Measurements from ENCODE around the gene PCDH9.

Gene PCDH9

DNA sequence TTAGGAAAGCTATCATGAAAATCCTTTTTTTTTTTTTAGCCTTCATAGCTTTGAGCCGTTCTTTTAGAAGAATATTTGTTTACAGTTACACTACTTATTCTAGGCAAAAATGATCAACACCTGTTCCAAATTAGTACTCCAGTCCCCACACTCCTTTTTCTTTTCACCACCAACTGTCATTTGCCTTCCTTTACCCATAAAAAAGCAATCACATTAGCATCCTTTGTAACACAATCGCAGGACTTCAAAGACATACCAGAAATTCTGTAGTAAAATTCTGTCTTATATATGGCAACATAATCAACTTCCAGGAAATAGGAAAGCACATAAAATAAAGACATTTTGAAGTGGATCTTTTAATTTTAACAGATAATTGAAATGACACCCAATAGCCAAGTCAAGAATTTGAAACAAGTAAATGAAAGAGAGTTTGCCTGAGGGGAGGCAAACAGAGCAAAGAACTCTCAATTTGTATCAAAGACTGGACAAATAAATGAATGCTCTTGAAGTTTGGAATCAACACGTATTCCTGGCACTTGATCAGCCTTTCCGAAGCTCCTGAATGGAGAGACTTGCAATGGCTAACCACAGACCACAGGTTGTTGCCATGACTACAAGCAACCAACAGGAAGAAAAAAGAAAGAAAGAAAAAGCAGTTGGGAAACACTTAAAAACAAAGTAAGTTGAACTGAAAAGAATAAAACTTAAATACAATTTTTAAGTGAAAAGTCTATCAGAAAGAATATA lies 206.8 kb downstream of the PCDH9 start:
- DNase-seq (ENCODE audit: low read depth in 2 of 2), result no peak

DNA sequence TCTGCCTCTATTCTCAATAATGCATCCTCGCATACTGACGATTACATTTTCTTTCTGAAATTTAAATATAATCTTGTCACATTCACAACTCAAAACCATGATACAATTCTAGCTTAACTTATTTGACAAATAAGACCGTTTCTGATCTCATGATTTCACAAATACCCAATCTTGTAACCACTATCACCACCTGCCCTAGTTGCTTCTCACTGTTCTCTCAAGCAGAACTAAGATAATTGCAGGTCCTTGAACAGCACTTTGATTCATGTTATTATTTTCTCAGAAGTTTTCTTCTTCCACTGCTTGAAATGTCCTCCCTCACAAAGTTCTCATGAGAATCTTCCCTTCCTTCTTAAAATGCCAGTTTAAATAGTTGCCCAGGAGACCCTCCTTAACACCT lies 211.4 kb downstream of the PCDH9 start:
- no peak for DNase-seq (ENCODE audit: low read depth in 2 of 2)

DNA sequence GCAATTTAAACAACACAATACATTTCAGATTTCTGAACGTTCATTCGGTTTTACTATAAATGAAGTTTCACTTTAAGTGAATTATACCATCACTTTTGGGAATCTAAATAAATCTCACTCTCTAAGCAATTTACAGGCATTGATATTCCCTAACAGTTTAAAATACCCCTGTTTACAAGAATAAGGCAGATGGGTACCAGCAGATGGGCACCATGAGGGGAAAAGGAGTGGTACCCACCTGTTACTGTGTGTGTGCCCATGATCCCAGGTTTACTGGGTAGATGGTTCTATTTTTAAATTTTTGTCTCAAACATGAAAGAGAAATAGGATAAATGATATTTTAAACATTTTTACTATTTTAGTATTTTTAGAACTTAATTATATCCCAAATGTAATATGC lies 212.9 kb downstream of the PCDH9 start:
- no peak for DNase-seq (ENCODE audit: low read depth in 2 of 2)

DNA sequence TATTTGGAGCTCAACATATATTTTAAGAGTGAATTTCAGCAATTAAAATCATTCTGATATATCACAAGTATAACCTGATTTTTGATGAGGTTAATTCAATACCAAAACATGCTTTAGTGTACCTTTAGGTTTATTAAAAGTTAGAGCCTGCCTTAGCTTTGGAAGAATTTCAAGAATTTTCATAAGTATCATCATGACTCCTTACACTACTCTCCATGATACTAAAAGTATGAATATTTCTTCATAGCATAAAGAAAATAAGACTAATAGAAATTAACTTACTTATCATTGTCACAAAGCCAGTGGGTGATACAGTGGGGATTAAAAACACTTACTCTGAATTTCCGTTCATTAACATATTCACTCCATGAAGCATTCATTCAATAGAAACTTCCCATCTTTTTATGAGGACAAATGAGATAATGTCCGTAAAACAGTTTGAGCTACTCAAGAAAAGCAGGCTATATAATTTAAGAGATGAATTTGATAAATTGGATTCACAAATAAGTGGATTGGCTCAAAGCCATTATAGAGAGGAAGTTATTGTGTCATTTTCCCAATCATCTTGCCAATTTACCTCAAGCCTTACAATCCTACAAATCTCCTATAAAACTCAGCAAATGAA lies 214.0 kb downstream of the PCDH9 start:
- DNase-seq (ENCODE audit: low read depth in 2 of 2), result no peak

DNA sequence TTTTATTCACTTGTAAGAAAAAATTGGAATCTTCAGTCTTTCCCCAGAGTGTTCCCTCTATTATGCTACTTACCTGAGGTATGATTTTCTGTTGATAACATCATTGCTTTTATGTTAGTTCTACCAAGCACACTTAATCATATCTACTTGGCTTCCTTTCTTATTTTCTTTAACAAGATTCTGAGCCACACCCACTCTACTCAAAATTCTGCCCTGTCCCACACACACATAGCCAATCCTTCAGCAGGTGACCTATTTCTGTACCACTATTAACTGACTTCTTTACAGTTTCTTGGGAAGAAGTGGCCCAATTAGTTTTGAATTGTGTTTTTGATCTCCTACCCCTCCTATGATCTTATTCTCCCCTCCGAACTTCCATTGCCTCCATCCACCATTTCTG lies 215.7 kb downstream of the PCDH9 start:
- no peak for DNase-seq (ENCODE audit: low read depth in 2 of 2)

DNA sequence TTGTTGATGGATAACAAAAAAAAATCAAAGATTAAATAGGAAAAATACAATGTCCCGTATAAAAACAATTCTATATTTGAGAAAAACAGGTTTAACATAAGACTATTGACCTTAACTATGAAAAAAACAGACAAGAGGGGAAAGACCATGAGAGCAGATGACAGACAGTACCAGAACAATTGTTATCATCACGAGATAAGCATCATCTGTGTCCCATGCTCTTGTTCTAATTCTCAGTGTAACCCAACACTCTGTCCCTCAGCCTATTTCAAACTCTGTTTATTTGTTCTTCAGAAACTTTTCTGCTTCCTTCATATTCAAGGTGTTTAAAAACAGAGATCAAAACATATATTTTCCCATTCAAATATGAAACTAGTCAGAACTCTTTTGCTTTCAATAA lies 216.4 kb downstream of the PCDH9 start:
- no peak for DNase-seq (ENCODE audit: low read depth in 2 of 2)

DNA sequence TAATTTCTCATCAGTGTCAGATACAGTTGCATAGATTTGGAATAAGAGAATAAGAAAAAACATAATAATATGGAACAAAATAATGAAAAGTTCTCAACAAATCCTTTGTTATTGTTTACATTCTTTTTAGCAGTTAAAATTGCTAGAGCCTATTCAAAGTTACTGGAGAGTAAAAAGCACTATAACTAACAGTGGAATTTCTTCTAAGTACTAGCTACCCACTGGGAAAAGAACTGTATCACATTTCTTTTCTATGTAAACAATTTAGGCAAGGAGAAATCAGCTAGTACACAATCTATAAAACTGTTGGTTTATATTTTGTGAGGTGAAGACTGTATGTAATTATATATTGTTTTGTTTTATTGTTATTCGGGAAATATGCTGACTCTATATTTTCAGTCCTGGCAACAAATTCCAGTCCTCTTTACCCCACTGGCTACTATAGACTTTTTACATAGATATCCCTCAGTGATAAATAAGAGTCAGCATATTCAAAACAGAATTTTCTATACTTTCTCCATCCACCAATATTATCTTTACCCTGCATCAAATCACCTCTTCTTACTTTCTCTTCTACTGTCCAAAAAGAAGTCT lies 222.0 kb downstream of the PCDH9 start:
- DNase-seq (ENCODE audit: low read depth in 2 of 2), result no peak

DNA sequence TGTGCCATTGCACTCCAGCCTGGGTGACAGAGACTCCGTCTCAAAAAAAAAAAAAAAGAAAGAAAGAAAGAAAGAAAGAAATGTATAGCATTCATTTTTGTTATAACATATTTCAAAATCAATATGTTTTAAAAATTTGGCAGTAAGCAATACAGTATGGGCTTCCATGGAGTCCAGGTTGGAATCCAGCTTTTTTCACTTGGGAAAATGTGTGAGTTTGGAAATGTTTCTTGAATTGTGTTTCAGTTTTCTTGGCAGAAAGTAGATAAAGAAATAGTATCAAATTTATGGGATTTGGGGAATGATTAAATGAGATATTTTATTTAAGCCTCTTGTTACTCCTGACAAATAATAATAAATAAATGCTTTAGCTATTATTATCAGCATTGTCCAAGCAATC lies 225.6 kb downstream of the PCDH9 start:
- DNase-seq (ENCODE audit: low read depth in 2 of 2), result no peak

DNA sequence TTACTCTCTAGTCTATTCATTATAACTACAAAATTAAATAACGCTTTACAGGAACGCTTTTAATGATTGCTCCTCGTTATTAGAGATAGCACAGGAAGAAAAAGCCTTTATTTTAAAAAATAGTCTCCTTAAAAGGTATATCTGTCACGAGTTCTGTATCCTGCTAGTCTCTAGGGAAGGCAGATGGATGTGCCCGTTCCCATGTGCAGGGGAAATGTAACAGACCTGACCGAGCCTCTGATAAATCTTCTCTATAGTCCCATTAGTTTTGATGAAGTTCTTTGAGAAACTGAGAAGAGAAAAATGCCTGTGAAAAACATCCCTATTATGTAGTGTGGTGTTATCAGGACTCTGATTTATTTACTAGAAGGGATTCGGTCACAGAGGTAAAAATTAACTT lies 226.4 kb downstream of the PCDH9 start:
- DNase-seq (ENCODE audit: low read depth in 2 of 2), result no peak

DNA sequence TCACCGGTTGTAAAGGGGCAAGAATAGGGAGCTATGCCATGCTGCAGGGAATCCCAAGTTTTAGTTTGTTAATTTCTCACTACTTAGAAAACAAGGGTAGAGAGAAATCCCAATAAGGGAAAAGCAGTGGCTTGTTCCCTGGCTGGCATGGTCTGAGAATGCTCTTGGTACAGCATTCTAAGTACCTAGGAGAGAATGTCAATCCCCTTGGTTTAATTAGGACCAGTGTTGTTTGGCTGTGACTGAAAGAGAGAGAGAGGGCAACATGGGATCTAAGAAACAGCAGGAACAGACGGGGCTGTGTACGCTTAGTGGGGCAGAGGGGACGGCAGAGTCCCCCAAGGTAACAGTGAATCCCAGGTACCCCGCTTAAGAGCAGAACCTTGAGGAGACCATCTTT lies 228.8 kb downstream of the PCDH9 start:
- no peak for DNase-seq (ENCODE audit: low read depth in 2 of 2)

DNA sequence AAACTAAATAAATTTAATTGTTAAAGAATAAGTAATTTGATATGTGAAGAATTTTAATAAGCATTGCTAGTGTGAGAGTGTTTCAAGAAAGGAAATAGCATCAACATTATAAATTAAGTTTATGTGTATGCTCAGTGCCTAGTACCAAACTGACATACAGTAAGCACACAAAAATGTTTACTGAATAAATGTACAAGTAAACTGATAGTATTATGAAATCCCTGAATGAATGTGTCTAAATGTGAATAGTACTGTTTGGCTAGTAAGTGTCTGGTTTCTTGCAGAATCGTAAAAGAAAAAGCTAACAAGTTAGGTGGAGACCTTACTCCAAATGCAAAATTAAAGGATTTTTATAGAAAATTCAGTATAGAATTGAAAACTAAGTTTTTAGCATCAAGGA lies 233.6 kb downstream of the PCDH9 start:
- DNase-seq (ENCODE audit: low read depth in 2 of 2), result no peak

DNA sequence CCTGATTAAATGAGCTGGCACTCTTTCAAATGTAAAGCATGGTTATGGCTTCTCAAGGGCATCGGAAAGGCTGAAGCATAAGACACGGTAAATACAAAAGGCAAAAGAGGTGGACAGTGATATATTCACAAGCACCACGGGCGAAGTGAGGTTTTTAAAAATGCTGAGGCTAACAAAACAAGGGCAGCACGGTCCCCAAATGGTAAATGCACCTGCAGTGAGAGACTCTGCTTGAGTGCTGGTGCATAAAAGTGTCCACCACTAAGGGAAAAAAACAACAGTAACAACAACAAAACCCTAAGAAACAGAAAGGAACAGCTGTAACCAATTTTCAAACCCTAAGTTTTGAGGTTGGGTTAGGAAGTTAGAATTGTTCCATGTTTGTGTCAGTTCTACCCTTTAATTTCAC lies 234.9 kb downstream of the PCDH9 start:
- no peak for DNase-seq (ENCODE audit: low read depth in 2 of 2)

DNA sequence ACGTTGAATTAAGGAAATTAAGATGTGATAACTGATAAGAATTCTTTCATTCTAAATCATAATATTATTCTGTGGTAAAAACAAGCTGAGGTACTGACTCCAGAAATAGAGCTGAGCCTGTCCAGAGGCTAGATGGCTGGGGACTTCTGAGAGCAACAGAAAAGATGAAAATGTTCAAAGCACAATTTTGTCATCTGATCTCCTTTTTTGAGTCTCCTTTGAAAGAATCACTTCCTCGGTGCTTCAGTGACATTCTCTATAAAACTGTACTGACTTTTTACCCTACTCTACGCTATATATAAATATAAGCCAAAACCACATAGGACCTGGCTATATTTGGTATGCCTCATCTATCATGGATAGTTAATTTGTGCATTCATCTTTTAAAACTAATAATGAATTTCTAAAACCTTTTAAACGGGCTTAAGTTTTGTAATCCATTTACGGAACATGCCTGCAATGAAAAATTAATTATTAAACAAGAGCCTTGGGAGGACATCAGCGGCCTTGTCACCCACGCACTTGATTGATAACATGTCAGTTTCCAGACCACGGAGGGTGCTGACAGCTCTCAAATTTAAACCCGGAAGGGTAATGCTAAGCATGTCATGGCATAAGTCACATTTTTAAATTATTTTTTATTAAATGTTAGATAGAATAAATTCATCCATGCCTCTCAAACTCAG lies 235.5 kb downstream of the PCDH9 start:
- DNase-seq (ENCODE audit: low read depth in 2 of 2), result no peak

DNA sequence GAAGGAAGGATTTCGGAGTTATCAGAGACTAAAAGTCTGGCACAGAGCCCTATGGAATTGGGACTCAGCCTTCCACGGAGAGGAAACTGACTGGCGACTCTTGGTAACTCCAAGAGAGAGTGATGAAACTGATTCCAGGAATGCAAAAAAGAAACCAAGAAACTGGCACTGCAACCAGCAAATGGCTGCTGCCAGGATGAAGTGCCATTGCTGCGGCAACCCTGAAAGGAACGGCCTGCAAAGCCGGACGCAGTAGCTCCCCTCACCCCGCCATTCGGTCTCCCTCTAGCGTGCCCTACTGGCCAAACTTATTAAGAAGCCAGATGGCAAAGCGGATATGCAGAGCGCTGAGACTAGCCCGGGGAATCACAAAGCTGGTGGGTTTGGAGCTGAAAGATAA lies 236.0 kb downstream of the PCDH9 start:
- DNase-seq (ENCODE audit: low read depth in 2 of 2), result peak in 1 of 2 donors; percentile 3

DNA sequence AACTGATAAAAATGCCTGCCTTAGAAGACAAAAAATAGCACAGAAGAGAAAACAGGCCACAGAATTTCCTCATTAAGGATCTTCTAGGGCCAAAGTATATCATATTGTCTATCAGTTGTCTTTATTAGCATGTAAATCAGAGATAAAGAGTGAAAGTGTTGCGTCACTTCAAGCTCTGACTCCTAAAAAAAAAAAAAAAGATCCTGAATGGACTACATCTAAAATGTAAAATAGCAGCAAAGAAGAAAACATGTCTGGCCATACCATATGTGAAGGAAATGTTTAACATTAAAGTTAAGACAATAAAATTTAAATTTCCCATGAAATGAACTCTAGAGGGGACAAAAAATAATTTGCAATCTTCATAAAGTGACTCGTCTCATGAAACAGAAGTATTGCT lies 237.4 kb downstream of the PCDH9 start:
- DNase-seq (ENCODE audit: low read depth in 2 of 2), result no peak

DNA sequence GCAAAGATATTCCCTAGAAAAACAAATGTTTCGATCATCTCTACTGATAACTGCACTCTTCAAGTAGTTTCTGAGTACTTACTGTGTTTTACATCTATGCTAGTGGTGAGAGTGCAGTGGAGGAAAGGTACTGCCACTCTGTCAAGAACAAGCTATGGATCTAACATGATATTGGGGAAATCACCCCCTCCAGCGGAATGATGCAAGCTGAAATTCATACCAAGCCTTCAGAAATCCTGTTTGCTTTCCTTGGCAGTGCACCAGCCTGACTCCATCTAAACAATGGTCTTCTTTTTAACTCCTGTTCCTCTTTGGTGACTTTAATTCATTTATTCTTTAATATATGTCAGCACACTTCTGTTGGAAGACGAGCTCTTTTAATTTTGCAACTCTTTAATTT lies 238.0 kb downstream of the PCDH9 start:
- no peak for DNase-seq (ENCODE audit: low read depth in 2 of 2)

DNA sequence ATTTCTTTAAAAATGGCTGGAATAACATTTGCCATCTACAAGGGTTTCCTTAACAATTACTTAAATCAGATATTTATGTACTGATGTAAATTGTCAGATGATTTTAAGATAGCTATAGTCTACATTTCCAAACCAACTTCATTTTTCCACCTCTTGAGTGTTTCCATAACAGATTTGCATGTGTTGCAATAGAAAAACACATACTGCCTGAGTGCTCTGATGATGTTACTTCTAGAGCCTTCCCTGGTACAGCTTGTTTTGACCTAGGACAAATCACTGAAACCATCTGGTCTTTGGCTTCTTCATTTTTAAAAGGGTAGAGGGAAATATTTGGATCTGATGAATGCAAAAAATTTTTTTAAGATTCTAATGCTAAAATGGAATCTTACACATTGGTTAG lies 245.9 kb downstream of the PCDH9 start:
- DNase-seq (ENCODE audit: low read depth in 2 of 2), result no peak

DNA sequence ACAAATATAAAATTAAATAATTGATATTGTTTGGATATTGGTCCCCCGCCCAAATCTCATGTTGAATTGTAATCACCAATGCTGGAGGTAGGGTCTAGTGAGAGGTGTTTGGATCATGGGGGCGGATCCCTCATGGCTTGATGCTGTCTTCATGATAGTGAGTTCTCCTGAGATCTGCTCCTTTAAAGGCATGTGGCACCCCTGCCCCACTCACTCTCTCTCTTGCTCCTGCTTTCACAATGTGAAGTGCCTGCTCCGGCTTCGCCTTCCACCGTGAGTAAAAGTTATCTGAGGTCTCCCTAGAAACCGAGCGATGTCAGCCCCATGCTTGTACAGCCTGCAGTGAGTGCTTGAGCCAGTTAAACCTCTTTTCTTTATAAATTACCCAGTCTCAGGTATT lies 248.2 kb downstream of the PCDH9 start:
- no peak for DNase-seq (ENCODE audit: low read depth in 2 of 2)

DNA sequence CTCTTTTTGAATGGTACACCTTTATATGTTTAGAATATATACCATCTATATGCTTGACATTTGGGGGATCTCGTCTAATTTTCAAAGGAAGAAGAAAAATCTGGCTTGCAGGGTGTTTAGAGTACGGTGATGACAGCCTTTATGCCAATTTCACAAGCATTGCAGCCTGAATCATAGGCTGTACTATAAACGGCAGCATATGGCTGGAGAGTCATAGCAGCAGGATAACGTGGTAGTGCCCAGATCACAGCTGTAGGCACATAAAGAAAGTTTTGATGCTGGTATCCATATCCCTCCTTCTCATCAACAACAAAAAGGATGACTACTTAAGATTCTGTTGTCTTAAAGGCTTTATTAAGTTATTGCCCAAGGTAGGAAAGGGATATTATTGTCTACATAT lies 253.0 kb downstream of the PCDH9 start:
- no peak for DNase-seq (ENCODE audit: low read depth in 2 of 2)

DNA sequence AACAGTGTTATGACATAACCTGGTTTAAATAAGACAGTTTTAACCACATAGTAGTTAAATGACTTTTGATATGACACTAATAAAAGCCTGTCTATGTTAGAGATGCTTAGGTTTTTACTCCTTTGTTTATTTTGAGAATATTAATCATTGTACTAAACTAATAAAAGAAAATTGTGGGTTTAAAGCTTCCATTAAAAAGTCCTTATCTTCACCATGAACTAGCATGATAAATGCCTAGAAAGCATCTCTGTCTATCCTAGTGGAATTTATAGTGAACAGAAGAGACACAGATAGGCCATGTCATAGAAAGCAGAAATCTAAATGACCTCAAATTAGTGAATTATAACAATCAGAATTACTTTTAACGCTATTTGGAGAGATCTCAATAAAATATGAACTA lies 255.2 kb downstream of the PCDH9 start:
- DNase-seq (ENCODE audit: low read depth in 2 of 2), result no peak

DNA sequence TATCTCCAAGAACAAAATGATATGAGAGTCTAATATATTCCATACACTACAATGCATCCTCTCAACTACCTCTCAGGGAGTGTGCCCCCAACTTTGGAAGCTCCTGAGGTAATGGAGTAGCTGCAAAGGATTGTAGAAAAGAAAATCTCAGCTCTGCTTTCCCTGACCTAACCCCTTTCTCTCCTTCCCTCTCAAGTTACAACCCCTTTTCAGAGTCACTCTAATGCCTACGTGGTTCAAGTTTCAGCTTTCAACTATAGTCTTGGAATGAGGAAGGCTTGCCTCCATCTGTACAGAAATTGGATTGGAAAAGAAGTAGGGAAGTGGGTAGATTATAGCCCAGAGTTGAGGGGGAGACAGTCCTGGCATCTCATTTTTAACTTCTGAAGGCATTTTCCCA lies 256.0 kb downstream of the PCDH9 start:
- no peak for DNase-seq (ENCODE audit: low read depth in 2 of 2)

DNA sequence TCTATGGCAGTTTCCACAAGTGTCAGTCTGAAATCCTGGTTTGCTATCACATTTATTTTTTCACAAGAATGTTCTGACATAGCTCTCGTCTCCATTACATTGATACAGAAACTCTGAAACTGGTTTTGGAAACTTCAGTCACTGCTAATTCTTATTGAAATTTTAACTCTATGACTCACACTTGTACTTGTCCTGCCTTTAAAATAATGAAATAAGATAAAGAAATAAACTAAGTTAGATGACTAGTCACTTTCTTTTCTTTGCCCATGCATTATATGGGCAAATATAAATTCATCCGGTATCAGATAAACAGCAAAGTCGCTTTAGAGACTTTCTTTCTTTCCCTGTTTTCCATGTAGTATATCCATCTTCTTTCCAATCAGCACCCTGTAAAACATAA lies 257.5 kb downstream of the PCDH9 start:
- no peak for DNase-seq (ENCODE audit: low read depth in 2 of 2)

DNA sequence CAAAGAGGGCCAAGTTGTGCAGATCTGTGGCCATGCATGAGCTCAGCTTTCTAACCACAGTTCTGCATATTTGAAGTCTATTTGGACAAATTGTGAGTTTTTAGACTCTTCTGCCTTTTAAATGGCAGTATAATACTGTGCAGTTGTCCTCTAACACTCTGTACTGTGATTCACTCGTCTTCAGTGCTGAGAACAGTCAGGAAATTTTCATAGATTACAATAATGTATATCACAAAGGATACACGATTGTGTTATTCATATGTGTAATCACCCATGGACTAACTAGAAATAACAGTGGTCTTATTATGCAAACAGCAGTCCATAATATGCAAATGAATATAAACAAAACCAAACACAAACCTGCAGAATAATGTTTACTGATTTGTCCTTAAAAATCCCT lies 259.1 kb downstream of the PCDH9 start:
- no peak for DNase-seq (ENCODE audit: low read depth in 2 of 2)

Measured in stimulated activated CD4-positive, alpha-beta T cell treated with anti-CD3 and anti-CD28 coated beads, Interleukin-15, amount 100 ng/mL, for 48 hours (primary cell).